ENCODE measurements around the gene BRIX1.
"Not testable (repeated sequence)": the region's sequence is repeated elsewhere in the genome, so short reads cannot be mapped to it uniquely, and the experiment has no call there.

Gene BRIX1

DNA sequence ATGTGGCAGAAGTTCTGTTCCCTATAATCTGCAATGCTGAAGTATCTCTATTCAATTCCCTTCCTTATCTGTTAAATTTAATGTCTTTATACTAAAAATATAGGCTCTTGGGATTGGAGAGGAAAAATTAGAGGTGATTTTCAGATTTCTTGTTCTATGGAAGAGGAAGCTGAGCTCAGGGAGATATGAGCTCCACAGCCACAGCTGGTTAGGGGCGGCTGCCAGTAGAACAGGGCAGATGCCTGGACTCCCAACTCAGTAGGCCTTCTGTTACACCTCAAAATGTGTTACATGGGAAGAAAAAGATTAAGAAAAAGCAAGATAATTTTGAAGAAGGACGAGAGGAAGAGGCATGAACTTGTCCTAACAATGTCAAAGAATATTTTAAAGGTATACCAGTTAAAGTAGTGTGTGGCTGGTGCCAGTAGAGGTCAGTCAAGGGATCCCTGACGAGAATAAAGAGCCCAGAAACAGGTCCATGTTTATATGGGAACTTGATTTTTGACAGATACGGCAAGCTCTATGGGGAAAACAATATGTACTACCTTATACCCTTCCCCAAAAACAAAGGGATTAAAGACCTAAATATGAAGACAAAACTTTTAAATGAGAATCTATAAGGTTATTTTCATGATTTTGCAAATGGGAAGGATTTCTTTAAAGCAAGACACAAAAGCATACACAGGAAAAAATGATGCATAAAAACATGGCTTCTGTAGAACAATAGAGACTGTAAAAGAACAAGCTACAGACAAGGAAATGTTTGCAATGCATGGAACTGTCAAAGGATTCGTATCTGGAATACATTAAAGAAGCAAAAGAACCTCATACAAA is 42.6 kb downstream of the BRIX1 start:
- DNase-seq (ENCODE audit: low read depth, low spot score): no peak
- Histone ChIP-seq H3K4me3 (no peak overlapping the region), H3K9ac (ENCODE audit: insufficient read length) (no peak overlapping the region), H3K9me3 (ENCODE audit: low read depth, low read length) (no peaks in the 10 kb centered on the region), H3K36me3 (ENCODE audit: insufficient read depth, low read length) (peaks cover 4% of the 10 kb centered on the region), H3K27ac (no peak overlapping the region)
- TF ChIP-seq FOXP2 (optimal IDR thresholded peaks at IDR 0.05; ENCODE audit: control extremely low read depth, extremely low read length, insufficient read depth): no peak
- TF ChIP-seq EZH2 (IDR thresholded peaks at IDR 0.05): no peak
- no peak for TF ChIP-seq POLR2AphosphoS5 (IDR thresholded peaks at IDR 0.05; ENCODE audit: borderline replicate concordance, low read depth, low read length)

DNA sequence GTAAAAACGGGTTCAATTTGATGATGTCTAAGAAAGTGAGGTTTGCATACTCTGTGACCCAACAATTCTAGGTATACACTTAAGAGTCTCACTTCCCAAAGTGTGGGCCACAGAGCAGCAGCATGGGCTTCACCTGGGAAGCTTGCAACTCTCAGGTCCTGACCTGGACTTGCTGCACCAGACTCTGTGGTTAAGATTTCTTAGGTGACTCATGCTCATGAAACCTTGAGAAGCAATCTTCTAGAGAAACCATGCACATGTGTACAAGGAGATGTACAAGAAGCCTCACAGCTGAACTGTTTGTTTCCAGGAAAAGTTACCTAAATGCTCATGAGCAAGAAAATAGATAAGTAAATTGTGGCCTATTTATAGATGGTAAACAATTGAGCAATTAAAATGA is 43.8 kb downstream of the BRIX1 start:
- Histone ChIP-seq H3K9ac (ENCODE audit: insufficient read length) (no peak overlapping the region), H3K27ac (no peak overlapping the region), H3K4me3 (no peak overlapping the region), H3K36me3 (ENCODE audit: insufficient read depth, low read length) (no peaks in the 10 kb centered on the region; the same call in 1 of the 2 replicates), H3K9me3 (ENCODE audit: low read depth, low read length) (no peaks in the 10 kb centered on the region)
- no peak for DNase-seq (ENCODE audit: low read depth, low spot score)
- no peak for TF ChIP-seq POLR2AphosphoS5 (IDR thresholded peaks at IDR 0.05; ENCODE audit: borderline replicate concordance, low read depth, low read length)
- no peak for TF ChIP-seq FOXP2 (optimal IDR thresholded peaks at IDR 0.05; ENCODE audit: control extremely low read depth, extremely low read length, insufficient read depth)
- no peak for TF ChIP-seq EZH2 (IDR thresholded peaks at IDR 0.05)

DNA sequence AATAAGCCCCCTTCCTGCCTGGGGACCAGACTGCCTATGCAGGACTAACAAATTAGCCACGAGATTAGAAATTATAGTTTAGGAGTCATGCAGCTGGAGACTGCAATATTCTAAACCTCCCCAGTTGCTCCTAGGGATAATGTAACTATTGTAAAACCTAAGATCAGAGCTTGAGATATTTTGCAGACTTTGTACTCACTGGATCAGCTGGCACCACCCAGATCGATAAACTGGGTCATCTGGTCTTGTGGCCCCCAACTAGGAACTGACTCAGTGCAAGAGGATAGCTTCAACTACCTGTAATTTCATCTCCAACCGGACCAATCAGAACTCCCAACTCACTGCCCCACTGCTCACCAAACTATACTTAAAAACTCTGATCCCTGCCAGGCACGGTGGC is 52.0 kb downstream of the BRIX1 start:
- Histone ChIP-seq H3K4me3 (no peak overlapping the region), H3K9ac (ENCODE audit: insufficient read length) (no peak overlapping the region)
- no peak for DNase-seq (ENCODE audit: low read depth, low spot score)

DNA sequence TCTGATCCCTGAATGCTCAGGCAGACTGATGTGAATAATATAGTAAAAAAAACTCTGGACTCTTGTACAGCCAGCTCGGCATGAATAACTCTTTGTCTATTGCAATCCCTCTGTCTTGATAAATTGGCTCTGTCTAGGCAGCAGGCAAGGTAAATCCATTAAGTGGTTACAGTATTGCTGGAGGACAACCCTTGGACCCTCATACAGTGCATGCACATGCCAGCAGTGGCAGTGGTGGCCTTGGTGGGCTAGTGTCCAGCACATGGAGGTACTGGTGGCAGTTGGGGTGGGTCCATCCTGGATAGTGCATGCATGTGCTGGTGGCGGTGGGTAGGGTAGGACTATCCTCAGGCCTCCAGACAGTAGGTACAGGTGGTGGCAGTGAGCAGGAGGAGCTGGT is 52.7 kb downstream of the BRIX1 start:
- Histone ChIP-seq H3K27ac (no peak overlapping the region), H3K9ac (ENCODE audit: insufficient read length) (no peak overlapping the region), H3K4me3 (no peak overlapping the region), H3K36me3 (ENCODE audit: insufficient read depth, low read length) (no peaks in the 10 kb centered on the region), H3K9me3 (ENCODE audit: low read depth, low read length) (no peaks in the 10 kb centered on the region)
- TF ChIP-seq FOXP2 (optimal IDR thresholded peaks at IDR 0.05; ENCODE audit: control extremely low read depth, extremely low read length, insufficient read depth): no peak
- no peak for TF ChIP-seq POLR2AphosphoS5 (IDR thresholded peaks at IDR 0.05; ENCODE audit: borderline replicate concordance, low read depth, low read length)
- TF ChIP-seq EZH2 (IDR thresholded peaks at IDR 0.05): no peak
- DNase-seq (ENCODE audit: low read depth, low spot score): no peak

More for the DNA sequence above, 52.0 kb downstream of the BRIX1 start:
- Histone ChIP-seq H3K36me3 (ENCODE audit: insufficient read depth, low read length) (no peaks in the 10 kb centered on the region), H3K9me3 (ENCODE audit: low read depth, low read length) (no peaks in the 10 kb centered on the region), H3K27ac (no peak overlapping the region)
- TF ChIP-seq POLR2AphosphoS5 (IDR thresholded peaks at IDR 0.05; ENCODE audit: borderline replicate concordance, low read depth, low read length) (no peak), FOXP2 (optimal IDR thresholded peaks at IDR 0.05; ENCODE audit: control extremely low read depth, extremely low read length, insufficient read depth) (no peak), EZH2 (IDR thresholded peaks at IDR 0.05) (no peak)

DNA sequence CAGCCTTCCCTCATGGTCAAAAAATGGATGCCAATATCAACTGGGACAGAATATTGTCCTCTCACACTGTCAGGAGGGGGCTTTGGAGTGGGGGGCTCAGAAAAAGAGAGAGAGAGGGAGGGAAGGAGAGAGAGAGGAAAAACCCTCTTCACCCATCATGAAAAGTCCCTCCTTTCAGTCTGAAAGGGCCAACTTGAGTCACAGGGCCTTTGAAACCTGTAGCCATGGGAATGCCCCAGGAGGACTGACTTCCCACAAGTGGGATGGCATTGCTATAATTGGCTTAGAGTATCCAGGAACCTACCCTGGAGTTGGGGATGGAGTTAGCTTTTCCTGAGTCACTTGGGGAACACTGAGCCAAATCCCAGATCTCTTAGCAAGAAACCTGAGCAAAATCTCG is 55.0 kb downstream of the BRIX1 start:
- no peaks in the 10 kb centered on the region for H3K9me3 ChIP-seq (ENCODE audit: low read depth, low read length)
- no peaks in the 10 kb centered on the region for H3K36me3 ChIP-seq (ENCODE audit: insufficient read depth, low read length)
- H3K27ac ChIP-seq: no peak overlapping the region
- no peak overlapping the region for H3K9ac ChIP-seq (ENCODE audit: insufficient read length)
- no peak overlapping the region for H3K4me3 ChIP-seq
- DNase-seq (ENCODE audit: low read depth, low spot score): no peak
- no peak for TF ChIP-seq FOXP2 (optimal IDR thresholded peaks at IDR 0.05; ENCODE audit: control extremely low read depth, extremely low read length, insufficient read depth)
- no peak for TF ChIP-seq EZH2 (IDR thresholded peaks at IDR 0.05)
- no peak for TF ChIP-seq POLR2AphosphoS5 (IDR thresholded peaks at IDR 0.05; ENCODE audit: borderline replicate concordance, low read depth, low read length)

DNA sequence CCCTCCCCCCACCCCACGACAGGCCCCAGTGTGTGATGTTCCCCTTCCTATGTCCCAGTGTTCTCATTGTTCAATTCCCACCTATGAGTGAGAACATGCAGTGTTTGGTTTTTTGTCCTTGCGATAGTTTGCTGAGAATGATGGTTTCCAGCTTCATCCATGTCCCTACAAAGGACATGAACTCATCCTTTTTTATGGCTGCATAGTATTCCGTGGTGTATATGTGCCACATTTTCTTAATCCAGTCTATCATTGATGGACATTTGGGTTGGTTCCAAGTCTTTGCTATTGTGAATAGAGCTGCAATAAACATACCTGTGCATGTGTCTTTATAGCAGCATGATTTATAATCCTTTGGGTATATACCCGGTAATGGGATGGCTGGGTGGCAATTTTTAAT is 56.1 kb downstream of the BRIX1 start:
- not testable (repeated sequence) for H3K9ac ChIP-seq (ENCODE audit: insufficient read length); H3K27ac ChIP-seq; H3K9me3 ChIP-seq (ENCODE audit: low read depth, low read length); DNase-seq (ENCODE audit: low read depth, low spot score); H3K4me3 ChIP-seq; H3K36me3 ChIP-seq (ENCODE audit: insufficient read depth, low read length)
